DMS153 treated with DMSO at 0.1 percent for 48 hours (cell line): Measurements from ENCODE around the gene DNMT1.
A peak's percentile ranks its signal among the peaks of the same experiment; 100 is the strongest.
"Not testable (repeated sequence)": the region's sequence is repeated elsewhere in the genome, so short reads cannot be mapped to it uniquely, and the experiment has no call there.

ENCODE experiments used
- DNase-seq: peaks from one replicate; lab custom pipeline; 2025; ENCODE audit not compliant: unreplicated experiment; lab: John Stamatoyannopoulos, UW

The DNMT1 gene

DNA sequence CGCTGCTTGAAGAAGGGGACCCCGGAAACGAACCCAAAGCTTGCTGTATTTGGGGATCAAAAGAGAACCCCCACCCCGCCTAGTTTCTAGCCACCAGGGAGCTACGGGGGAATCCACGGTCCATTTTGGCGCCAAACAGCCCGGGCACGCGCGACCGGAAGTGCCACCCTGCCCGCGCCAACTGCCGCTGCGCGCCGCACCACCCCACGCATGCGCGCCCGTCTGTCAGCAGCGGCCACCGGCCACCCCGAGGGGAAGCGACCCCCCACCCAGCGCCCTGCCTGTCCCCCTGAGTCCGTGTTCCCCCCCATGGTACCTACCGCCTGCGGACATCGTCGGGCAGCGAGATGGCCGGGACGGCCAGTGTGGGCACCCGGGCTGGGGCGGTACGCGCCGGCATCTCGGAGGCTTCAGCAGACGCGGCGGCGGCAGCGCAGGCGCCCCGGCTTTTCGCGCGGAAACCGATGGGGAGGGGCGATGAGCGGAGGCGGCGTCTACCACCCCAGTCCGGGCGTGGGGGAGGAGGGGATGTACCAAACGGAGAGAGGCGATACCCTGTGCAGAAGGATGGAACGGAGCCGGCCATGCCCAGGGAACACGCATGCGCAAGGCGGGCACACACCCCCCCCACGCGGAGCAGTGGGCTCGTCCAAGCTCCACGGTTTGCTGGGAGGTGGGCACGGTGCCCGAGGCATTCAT is at the start of gene DNMT1:
Gene DNMT1, minus strand, starts transcription at position 454 of the 699 bp plus-strand sequence. Its CDS starts 54 bp downstream, at position 400.
- DNase-seq, result peak; percentile 94

DNA sequence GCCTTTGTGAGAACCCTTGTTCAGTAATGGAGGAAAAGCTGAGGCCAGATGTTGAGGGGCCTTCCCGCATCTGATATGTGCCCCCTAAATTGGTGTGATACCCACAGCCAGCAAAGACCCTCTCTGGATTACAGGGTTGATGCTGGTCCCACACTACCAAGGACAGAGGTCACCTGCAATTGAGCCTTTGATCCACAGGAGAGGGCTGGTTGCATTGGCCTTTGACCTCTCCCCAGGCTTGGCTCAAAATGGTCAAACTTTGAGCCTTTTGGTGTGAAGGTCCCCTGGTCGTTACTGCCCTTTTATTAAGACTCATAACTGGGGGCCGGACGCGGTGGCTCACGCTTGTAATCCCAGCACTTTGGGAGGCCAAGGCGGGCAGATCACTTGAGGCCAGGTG is 48.9 kb upstream of the DNMT1 start:
- DNase-seq, result no peak

DNA sequence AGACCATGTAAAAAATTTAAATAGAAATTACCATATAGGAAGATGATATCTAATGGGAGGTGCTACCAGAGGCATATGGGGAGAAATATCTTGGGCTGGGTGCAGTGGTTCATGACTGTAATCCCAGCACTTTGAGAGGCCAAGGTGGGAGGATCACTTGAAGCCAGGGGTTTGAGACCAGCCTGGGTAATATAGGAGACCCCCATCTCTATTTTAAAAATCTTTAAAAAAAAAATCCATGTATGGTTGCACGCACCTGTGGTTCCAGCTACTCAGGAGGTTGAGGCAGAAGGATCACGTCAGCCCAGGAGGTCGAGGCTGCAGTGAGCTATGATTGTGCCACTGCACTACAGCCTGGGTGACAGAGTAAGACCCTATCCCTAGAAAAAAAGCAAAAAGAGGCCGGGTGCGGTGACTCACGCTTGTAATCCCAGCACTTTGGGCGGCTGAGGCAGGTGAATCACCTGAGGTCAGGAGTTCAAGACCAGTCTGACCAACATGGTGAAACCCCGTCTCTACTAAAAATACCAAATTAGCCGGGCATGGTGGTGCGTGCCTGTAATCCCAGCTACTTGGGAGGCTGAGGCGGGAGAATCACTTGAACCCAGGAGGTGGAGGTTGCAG is 47.2 kb upstream of the DNMT1 start:
- DNase-seq, result not testable (repeated sequence)

GRCh38 chr19:10238172-10238783 is 43.5 kb upstream of the DNMT1 start:
- DNase-seq, result peak; percentile 91

DNA sequence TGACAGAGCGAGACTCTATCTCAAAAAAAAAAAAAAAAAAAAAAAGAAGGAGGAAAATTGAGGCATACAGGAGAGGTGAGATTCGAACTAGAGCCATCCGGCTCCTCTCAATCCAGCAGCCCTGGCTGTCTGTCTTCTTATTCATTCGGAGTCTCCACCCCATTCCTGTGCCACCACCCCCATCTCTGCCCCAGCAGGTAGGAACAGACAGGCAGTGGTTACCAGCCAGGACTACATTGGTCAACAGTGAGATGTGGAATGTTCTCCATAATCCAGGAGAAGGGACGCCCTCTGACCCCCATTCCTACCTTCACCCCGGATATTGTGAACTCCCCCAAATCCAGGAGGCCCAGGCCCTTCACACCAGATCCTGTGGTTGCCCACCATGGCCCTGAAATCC is 42.9 kb upstream of the DNMT1 start:
- peak; percentile 12 for DNase-seq

DNA sequence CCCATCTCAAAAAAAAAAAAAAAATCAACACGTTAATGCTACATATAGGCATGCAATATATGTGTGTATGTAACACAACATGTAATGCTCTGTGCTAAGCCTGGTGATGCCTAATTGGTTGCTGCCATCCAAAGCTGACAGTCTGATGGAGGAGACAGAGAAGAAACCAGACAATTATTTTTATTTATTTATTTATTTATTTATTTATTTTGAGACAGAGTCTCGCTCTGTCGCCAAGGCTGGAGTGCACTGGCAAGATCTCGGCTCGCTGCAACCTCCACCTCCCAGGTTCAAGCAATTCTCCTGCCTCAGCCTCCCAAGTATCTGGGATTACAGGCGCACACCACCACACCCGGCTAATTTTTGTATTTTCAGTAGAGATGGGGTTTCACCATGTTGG is 40.7 kb upstream of the DNMT1 start:
- DNase-seq, result not testable (repeated sequence)

DNA sequence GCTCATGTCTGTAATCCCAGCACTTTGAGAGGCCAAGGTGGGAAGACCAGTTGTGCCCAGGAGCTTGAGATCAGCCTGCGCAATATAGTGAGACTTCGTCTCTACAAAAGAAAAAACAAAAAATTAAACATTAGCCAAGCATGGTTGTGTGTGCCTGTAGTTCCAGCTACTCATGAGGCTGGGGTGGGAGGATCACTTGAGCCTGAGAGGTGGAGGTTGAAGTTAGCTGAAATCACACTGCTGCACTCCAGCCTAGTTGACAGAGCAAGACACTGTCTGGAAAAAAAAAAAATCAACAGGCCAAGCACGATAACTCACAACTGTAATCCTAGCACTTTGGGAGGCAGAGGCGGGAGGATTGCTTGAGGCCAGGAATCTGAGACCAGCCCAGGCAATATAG is 40.2 kb upstream of the DNMT1 start:
- DNase-seq, result no peak

DNA sequence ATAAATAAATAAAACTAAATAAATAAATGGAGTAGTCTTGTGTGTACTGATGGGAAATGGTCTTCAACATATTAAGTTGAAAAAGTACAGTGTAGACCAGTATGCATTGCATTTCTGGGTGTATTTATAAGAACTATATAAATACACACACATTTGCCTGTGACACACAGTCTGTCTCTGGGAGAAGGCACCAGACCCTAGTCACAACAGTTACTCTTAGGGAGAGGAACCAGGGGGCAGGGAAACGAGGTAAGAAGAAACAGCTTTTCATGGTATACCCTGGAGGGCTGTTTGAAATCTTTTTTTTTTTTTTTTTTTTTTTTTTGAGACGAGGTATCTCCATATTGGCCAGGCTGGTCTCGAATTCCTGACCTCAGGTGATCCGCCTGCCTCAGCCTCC is 39.2 kb upstream of the DNMT1 start:
- DNase-seq, result no peak

DNA sequence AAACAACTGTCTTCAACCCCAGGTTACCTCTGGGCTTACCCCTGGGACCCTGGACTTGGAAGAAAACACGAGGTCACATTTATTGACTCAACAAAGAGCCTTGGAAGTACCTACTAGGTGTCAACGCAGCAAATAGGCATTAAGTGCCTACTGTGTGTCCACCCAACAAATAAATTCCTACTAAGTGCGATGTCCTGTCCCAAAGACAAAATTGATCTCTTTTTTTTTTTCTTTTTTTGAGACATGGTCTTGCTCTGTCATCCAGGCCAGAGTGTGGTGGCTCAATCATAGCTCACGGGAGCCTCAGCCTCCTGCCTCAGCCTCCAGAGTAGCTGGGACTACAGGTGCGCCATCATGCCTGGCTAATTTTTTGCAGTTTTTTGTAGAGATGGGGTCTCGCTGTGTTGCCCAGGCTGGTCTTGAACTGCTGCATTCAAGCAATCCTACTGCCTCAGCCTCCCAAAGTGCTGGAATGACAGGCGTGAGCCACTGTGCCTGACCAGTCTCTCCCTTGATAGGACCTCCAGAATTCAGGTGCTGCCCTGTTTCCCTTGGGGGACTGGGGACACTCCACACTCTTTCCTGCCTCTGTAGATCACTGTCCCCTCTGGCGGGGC is 37.0 kb upstream of the DNMT1 start:
- DNase-seq, result no peak

GRCh38 chr19:10230861-10231611 is 36.3 kb upstream of the DNMT1 start, which contains the start of gene S1PR2:
Gene S1PR2, minus strand, starts transcription at chr19:10231331. Its CDS starts 6,426 bp downstream, at chr19:10224905.
- DNase-seq, result peak; percentile 55

DNA sequence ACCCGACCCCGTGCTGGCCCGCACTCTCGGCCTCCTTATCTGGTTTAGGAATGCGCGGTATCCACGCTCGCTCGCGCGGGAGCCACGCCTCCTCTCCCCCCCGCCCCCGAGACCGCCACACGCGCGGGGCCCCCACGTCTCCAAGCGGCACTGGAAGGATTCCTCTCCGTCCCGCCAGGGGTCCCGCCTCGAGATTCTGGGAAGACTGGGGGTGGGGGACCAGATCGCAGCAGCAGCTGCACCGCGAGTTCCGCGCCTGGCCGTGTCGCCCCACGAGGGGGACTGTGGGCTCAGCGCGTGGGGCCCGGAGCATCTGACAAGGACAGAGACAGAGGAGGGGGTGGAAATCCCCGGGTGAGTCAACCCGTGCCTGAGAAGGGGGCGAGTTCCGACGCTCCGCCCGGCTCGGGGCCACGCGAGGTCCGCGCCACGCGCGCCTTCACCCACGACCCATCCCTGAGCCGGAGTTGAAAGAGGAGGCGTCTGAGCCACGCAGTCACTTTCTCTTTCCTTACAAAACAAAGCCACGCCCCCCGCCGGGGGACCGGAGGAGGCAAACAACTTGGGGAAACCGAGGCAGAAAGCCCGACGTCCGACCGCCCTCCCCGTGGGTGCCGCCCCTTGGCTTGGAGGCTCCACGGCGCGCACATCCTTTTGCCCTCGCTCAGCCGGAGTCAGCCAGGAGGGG is 35.6 kb upstream of the DNMT1 start:
- no peak for DNase-seq

- DNase-seq, result peak; percentile 27
These were observed 34.2 kb upstream of the DNMT1 start for GRCh38 chr19:10228920-10229319.

DNA sequence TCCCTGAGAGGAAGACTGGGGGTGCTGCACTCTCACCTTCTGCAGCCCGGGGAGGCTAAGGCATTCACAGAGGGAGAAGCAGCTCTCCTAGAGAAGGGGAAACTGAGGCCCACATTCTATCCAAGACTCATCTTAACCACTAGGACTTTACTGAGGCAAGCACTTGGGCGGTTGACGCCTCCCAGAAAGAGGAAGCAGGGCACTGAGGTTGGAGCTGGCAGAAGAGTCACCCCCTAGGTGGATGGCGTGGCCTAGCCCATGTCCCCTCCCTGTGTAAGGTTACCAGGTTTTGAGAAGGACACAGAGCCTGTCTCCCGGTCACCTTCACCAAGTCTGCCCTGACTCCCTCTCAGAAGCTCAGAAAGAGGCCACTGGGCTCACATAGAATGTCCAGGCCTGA is 33.6 kb upstream of the DNMT1 start:
- DNase-seq, result no peak

- no peak for DNase-seq
These were observed 32.5 kb upstream of the DNMT1 start for GRCh38 chr19:10227026-10227971.

DNA sequence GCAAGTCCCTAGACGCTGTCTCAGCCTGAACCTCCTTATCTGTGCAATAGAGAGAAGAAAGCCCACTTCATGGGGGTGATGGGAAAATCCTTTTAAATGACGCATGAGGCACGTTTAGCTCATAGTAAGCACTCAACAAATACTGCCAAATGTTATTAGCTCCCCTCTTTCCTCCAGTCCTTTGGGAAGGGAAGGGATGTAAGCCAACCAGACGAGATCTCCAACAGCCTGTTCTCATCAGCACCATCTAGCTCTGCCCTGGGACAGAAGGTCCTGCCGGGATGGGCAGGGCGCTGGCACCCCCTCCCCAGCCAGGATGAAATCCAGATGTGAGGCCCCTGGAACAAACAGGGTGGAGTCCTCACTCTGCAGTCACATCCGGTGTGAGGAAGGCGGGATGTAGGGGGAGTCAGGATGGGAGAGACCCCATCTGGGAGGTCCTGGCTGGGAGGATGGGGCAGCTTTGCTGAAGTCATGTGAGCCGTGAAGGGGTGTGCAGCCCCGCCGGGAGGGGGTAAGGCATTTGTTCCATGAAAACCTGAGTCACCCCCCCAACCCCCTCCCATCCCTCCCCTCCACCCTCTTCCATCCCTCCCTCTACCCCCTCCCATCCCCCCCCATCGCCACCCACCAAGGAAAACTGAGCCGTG is 31.7 kb upstream of the DNMT1 start:
- DNase-seq, result no peak

- DNase-seq, result no peak
These were observed 31.2 kb upstream of the DNMT1 start for GRCh38 chr19:10226021-10226375.

- no peak for DNase-seq
These were observed 29.6 kb upstream of the DNMT1 start for GRCh38 chr19:10224337-10224736.

- no peak for DNase-seq
These were observed 28.9 kb upstream of the DNMT1 start for GRCh38 chr19:10223488-10224213.
